Measurements from ENCODE around the gene KRTAP12-3.

DNA sequence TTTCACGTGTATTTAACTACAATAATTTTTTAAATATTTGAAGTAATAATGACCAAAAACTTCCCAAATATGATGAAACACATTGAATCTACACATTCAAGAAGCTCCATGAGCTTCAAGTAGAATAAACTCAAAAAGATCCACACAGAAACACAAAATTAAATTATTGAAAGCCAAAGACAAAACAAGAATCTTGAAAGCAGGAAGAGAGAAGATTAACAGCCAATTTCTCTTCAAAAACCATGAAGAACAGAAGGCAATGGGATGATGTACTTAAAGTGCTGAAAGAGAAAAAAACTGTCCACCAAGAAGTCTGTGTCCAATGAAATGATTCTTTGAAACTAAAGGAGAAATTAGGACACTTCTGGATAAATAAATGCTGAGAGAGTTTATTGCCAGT is 25.7 kb upstream of the KRTAP12-3 start:
- TF ChIP-seq CTCF (IDR thresholded peaks at IDR 0.05 in 8 of 11, conservative IDR thresholded peaks at IDR 0.05 in 3 of 11): no peak
- no peak for TF ChIP-seq POLR2AphosphoS5 (IDR thresholded peaks at IDR 0.05)
- no peak for TF ChIP-seq POLR2A (IDR thresholded peaks at IDR 0.05)
